Measurements from ENCODE around the gene CCDC116.
A peak's percentile ranks its signal among the peaks of the same experiment; 100 is the strongest.
"Not testable (repeated sequence)": the region's sequence is repeated elsewhere in the genome, so short reads cannot be mapped to it uniquely, and the experiment has no call there.

The CCDC116 gene

DNA sequence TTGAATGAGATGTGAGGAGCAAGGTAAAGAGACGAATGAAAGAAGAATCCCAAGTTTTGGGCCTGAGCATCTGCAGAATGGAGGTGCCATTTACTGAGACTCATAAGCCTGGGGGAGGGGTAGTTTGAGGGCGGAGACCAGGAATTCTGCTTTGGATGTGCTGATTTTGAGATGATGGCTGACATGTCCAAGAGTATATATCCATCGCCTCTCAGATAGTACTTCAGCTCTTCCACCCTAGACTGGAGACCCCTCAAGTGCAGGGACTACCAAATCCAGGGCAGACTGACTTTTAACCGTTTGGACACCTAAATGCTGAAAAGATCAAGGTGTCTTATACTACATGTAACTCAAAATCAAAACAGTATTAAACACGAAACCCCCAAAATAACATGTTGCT lies 8.2 kb downstream of the CCDC116 start:
- H3K36me3 ChIP-seq (ENCODE audit: control insufficient read depth, insufficient read depth, low read length) = no peaks in the 10 kb centered on the region
- no peak overlapping the region for H3K4me3 ChIP-seq (ENCODE audit: low read length)

DNA sequence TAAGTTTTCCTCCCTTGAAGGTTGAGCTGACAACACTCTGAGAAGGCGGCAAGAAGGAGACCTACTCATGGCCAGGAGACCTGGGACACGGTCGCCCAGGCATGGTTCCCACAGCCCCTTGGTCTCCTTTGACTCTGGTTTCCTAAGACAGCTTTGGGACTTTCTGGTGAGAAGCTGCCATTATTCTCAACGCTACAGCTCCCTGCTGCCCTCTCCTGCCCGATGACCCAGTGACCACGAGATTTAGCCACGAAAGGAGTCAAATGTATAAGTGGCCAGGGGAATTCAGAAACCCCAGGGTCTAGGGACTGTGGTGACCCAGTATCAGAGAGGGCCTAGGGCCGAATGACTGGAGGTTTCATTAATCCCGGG lies 8.8 kb downstream of the CCDC116 start:
- no peaks in the 10 kb centered on the region for H3K9me3 ChIP-seq (ENCODE audit: control insufficient read depth, low read length)
- H3K4me1 ChIP-seq (ENCODE audit: control insufficient read depth, insufficient read depth, low read length) = peaks cover 9% of the 10 kb centered on the region
- no peaks in the 10 kb centered on the region for H3K27me3 ChIP-seq (ENCODE audit: control insufficient read depth, insufficient read depth, low read length)
- peak overlapping the region; percentile 12 for H3K9ac ChIP-seq (ENCODE audit: low read length)
- peak overlapping the region; percentile 52 for H3K4me3 ChIP-seq (ENCODE audit: low read length)
- H3K36me3 ChIP-seq (ENCODE audit: control insufficient read depth, insufficient read depth, low read length) = no peaks in the 10 kb centered on the region

More for the DNA sequence above, 8.2 kb downstream of the CCDC116 start:
- no peak overlapping the region for H3K9ac ChIP-seq (ENCODE audit: low read length)
- H3K9me3 ChIP-seq (ENCODE audit: control insufficient read depth, low read length) = no peaks in the 10 kb centered on the region
- H3K4me1 ChIP-seq (ENCODE audit: control insufficient read depth, insufficient read depth, low read length) = peaks cover 9% of the 10 kb centered on the region
- H3K27me3 ChIP-seq (ENCODE audit: control insufficient read depth, insufficient read depth, low read length) = no peaks in the 10 kb centered on the region

DNA sequence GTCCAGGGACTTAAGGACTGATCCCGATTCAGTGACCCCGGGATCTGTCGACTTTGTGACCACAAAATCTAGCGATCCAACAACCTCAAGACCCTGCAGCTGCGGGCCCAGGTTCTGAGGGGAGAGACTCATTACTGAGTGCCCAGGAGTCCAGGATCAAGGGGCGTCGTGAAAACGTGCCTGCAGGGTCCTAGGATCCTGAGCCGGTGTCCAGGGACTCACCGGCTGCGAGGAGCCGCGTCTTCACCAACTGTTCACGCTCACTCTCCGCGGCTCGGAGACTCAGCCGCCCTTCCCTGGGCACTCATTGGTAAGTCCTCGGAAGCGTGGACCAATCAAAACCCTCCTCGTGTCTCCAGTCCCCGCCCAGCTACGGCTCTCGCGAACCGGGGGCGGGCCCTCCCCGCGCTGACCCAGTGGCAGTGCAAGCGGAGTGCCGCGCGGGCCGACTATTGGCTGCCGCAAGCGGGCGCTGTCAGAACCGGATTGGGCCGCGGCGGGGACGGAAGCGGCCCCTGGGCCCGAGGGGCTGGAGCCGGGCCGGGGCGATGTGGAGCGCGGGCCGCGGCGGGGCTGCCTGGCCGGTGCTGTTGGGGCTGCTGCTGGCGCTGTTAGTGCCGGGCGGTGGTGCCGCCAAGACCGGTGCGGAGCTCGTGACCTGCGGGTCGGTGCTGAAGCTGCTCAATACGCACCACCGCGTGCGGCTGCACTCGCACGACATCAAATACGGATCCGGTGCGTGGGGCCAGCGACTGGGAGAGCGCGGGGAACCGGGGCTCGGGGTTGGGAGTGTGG lies 9.4 kb downstream of the CCDC116 start, which contains the start of gene SDF2L1:
TSS of gene SDF2L1 (plus strand) at position 514 of the 795 bp plus-strand sequence. CDS start at position 549, 35 bp downstream.
- H3K36me3 ChIP-seq (ENCODE audit: control insufficient read depth, insufficient read depth, low read length) = no peaks in the 10 kb centered on the region
- peak within 1 kb of the TSS; percentile 70 for H3K9ac ChIP-seq (ENCODE audit: low read length)
- no peaks in the 10 kb centered on the region for H3K9me3 ChIP-seq (ENCODE audit: control insufficient read depth, low read length)
- H3K4me3 ChIP-seq (ENCODE audit: low read length) = peak within 1 kb of the TSS; percentile 52
- H3K27me3 ChIP-seq (ENCODE audit: control insufficient read depth, insufficient read depth, low read length) = no peaks in the 10 kb centered on the region
- H3K4me1 ChIP-seq (ENCODE audit: control insufficient read depth, insufficient read depth, low read length) = peaks cover 9% of the 10 kb centered on the region

DNA sequence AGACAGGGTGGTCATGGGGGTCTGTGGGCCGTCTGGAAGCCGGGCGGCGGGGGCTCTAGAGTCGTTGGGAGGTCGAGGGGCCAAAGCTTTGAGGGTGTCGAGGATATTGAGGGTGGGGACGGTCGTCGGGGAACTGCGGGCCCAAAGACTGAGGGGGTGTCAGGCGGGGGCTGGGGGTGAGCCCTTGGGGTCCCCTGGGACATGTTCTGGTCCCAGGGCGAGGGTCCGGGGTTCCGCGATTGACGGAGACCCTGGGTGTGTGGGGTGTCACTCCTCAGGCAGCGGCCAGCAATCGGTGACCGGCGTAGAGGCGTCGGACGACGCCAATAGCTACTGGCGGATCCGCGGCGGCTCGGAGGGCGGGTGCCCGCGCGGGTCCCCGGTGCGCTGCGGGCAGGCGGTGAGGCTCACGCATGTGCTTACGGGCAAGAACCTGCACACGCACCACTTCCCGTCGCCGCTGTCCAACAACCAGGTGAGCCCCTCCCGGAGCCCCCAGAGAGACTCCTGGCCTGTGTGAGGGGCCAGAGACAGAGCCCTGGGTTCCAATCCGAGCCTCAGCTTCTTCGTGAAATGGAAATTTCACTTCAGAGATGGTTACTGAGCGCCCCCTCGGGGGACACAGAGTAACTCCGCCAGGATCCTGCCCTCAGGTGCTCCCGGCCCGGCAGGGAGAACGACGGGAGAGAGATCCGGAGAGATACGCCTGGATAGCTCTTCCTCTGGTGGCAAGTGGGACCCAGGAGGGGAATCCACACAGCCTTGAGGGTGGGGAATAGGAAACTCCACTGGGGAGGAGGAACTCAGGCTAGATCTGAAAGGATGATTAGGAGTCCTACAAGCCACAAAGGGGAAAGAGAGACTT lies 10.3 kb downstream of the CCDC116 start:
- H3K36me3 ChIP-seq (ENCODE audit: control insufficient read depth, insufficient read depth, low read length) = no peaks in the 10 kb centered on the region
- peaks cover 9% of the 10 kb centered on the region for H3K4me1 ChIP-seq (ENCODE audit: control insufficient read depth, insufficient read depth, low read length)
- no peaks in the 10 kb centered on the region for H3K9me3 ChIP-seq (ENCODE audit: control insufficient read depth, low read length)
- H3K9ac ChIP-seq (ENCODE audit: low read length) = peak overlapping the region; percentile 70
- H3K27me3 ChIP-seq (ENCODE audit: control insufficient read depth, insufficient read depth, low read length) = no peaks in the 10 kb centered on the region
- H3K4me3 ChIP-seq (ENCODE audit: low read length) = peak overlapping the region; percentile 52

DNA sequence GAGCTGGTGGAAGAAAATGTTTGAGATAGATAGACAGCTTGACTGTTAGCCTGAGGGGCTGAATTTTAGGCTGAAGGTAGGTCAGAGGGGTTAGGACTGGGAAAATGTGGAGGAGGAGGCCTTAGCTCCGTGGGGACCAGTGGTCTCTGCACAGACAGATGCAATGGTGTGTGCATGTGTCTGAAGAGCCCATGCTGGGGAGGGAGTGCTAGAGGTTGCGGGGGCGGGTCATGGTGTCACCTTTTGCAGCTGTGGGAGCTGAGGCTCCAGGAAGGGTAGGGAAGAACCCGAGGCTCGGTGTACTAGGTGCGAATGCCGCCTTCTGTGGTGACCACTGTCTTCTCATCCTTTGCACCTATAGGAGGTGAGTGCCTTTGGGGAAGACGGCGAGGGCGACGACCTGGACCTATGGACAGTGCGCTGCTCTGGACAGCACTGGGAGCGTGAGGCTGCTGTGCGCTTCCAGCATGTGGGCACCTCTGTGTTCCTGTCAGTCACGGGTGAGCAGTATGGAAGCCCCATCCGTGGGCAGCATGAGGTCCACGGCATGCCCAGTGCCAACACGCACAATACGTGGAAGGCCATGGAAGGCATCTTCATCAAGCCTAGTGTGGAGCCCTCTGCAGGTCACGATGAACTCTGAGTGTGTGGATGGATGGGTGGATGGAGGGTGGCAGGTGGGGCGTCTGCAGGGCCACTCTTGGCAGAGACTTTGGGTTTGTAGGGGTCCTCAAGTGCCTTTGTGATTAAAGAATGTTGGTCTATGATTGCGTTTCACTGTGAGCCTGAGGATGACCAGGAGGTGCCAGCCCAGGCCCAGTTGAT lies 11.2 kb downstream of the CCDC116 start:
- Histone ChIP-seq H3K9ac (ENCODE audit: low read length) (no peak overlapping the region), H3K9me3 (ENCODE audit: control insufficient read depth, low read length) (no peaks in the 10 kb centered on the region), H3K27me3 (ENCODE audit: control insufficient read depth, insufficient read depth, low read length) (no peaks in the 10 kb centered on the region), H3K4me1 (ENCODE audit: control insufficient read depth, insufficient read depth, low read length) (peaks cover 6% of the 10 kb centered on the region), H3K36me3 (ENCODE audit: control insufficient read depth, insufficient read depth, low read length) (no peaks in the 10 kb centered on the region), H3K4me3 (ENCODE audit: low read length) (no peak overlapping the region)

DNA sequence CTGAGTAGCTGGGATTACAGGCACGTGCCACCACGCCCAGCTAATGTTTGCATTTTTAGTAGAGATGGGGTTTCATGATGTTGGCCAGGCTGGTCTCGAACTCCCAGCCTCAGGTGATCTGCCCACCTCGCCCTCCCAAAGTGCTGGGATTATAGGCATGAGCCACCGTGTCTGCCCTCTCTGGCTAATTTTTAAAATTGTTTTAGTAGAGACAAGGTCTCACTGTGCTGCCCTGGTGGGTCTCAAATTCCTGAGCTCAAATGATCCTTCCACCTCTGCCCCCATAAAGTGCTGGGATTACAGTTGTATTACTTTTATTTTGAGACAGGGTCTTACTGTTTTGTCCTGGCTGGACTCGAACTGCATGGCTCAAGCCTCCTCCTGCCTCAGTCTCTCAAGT lies 13.0 kb downstream of the CCDC116 start:
- not testable (repeated sequence) for H3K9ac ChIP-seq (ENCODE audit: low read length); H3K36me3 ChIP-seq (ENCODE audit: control insufficient read depth, insufficient read depth, low read length); H3K9me3 ChIP-seq (ENCODE audit: control insufficient read depth, low read length); H3K27me3 ChIP-seq (ENCODE audit: control insufficient read depth, insufficient read depth, low read length); H3K4me3 ChIP-seq (ENCODE audit: low read length); H3K4me1 ChIP-seq (ENCODE audit: control insufficient read depth, insufficient read depth, low read length)

DNA sequence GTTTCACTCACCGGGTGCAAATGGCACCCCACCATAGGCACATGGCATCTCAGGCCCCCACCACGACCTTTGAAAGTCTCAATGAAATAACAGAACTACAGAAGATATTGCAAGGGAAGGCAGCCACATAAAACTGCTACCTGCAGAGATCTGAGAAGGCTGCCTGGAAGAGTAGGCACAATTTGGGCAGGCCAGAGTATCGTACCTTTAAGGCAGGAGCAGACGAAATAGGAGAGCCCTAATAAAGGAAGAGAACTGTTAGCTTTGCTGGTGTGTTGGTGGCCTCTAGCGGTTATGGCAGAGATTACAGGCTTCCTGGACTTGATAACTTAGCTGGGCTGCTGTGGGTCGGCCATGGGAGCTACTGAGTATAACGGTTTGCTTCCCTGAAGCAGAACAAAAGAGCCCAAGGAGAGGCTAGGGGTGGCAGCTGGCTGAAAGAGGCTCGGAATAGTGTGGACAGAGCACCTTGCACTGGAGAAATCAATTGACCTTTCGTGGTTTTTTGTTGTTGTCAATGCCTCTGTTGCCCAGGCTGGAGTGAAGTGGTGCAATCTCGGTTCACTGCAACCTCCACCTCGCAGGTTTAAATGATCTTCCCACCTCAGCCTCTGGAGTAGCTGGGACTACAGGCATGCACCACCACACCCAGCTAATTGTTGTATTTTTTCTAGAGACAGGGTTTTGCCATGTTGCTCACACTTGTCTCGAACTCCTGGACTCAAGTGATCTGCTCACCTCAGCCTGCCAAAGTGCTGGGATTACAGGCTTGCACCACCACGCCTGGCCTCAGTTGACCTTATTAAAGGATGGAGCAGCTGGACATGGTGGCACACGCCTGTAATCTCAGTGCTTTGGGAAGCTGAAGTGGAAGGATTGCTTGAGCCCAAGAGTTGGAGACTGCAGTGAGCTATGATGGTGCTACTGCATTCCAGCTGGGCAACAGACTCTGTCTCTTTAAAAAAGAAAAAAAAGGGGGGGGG lies 14.3 kb downstream of the CCDC116 start:
- H3K4me1 ChIP-seq (ENCODE audit: control insufficient read depth, insufficient read depth, low read length) = peaks cover 22% of the 10 kb centered on the region
- H3K9me3 ChIP-seq (ENCODE audit: control insufficient read depth, low read length) = no peaks in the 10 kb centered on the region
- no peaks in the 10 kb centered on the region for H3K36me3 ChIP-seq (ENCODE audit: control insufficient read depth, insufficient read depth, low read length)
- H3K9ac ChIP-seq (ENCODE audit: low read length) = no peak overlapping the region
- no peaks in the 10 kb centered on the region for H3K27me3 ChIP-seq (ENCODE audit: control insufficient read depth, insufficient read depth, low read length)
- no peak overlapping the region for H3K4me3 ChIP-seq (ENCODE audit: low read length)

DNA sequence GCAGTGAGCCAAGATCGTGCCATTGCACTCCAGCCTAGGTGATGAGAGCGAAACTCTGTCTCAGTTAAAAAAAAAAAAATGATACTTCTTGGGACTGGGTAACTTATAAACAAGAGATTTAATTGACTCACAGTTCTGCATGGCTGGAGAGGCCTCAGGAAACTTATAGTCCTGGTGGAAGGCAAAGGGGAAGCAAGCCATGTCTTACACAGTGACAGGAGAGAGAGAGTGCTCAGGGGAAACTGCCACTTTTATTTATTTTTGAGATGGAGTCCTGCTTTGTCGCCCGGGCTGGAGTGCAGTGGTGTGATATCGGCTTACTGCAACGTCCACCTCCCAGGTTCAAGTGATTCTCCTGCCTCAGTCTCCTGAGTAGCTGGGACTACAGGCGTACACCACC lies 17.7 kb downstream of the CCDC116 start:
- H3K4me1 ChIP-seq (ENCODE audit: control insufficient read depth, insufficient read depth, low read length) = peaks cover 26% of the 10 kb centered on the region
- no peak overlapping the region for H3K4me3 ChIP-seq (ENCODE audit: low read length)
- no peaks in the 10 kb centered on the region for H3K36me3 ChIP-seq (ENCODE audit: control insufficient read depth, insufficient read depth, low read length)
- no peaks in the 10 kb centered on the region for H3K27me3 ChIP-seq (ENCODE audit: control insufficient read depth, insufficient read depth, low read length)
- H3K9me3 ChIP-seq (ENCODE audit: control insufficient read depth, low read length) = no peaks in the 10 kb centered on the region
- H3K9ac ChIP-seq (ENCODE audit: low read length) = no peak overlapping the region

DNA sequence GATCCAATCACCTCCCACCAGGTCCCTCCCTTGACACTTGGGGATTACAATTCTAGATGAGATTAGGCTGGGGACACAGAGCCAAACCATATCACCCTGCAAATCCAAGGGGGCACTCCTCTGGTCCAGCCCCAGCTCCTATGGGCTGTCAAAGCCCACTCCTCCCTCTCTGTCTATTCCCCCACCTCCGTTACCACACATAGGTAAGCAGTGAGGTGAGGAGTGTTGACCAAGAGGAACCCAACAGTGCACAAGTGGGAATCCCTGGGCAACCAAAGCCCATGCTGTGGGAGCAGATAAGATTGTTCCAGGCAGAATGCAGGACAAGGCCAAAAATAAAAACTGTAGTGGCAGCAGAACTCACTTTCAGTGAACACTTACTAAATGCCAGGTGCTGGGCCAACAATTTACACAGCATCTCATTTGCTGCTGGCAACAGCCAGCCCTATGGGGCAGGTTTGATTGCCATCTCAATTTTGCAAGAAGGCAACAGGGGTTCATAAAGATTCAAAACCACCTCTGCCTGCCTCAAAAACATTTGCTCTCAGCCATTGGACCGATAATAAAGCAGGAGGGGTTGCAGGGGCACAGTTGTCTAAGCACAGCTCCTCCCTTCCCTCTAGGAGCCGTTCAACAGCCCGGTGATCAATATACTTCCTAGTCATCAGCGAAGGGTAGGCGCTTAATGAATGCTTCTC lies 18.4 kb downstream of the CCDC116 start:
- Histone ChIP-seq H3K4me1 (ENCODE audit: control insufficient read depth, insufficient read depth, low read length) (peaks cover 26% of the 10 kb centered on the region), H3K4me3 (ENCODE audit: low read length) (peak overlapping the region; percentile 74), H3K27me3 (ENCODE audit: control insufficient read depth, insufficient read depth, low read length) (no peaks in the 10 kb centered on the region), H3K9ac (ENCODE audit: low read length) (no peak overlapping the region), H3K36me3 (ENCODE audit: control insufficient read depth, insufficient read depth, low read length) (no peaks in the 10 kb centered on the region), H3K9me3 (ENCODE audit: control insufficient read depth, low read length) (no peaks in the 10 kb centered on the region)

DNA sequence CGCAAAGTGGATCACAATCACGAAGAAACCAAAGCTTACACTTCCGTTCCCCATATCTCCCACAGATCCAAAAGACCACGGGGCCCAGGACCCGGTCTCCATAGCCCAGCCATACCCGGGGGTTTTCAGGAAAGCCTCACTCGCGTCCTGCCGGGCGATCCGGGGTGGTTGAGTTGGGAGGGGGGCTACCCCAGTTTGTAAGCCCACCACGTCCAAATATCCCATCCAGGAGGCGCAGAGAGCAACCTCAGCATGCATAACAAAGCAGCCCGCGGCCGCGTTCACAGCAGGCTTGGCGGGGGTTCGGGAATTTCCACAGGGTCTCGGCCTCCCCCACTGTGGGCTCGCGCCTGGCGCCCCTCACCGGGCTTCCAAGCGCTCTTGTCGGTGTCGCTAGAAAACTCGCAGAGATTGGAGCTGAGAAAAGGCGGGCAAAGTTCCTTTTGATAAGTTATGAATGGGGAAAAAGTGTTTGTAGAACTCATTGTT lies 19.0 kb downstream of the CCDC116 start:
- peaks cover 26% of the 10 kb centered on the region for H3K4me1 ChIP-seq (ENCODE audit: control insufficient read depth, insufficient read depth, low read length)
- peak overlapping the region; percentile 50 for H3K9ac ChIP-seq (ENCODE audit: low read length)
- H3K4me3 ChIP-seq (ENCODE audit: low read length) = peak overlapping the region; percentile 74
- no peaks in the 10 kb centered on the region for H3K27me3 ChIP-seq (ENCODE audit: control insufficient read depth, insufficient read depth, low read length)
- no peaks in the 10 kb centered on the region for H3K36me3 ChIP-seq (ENCODE audit: control insufficient read depth, insufficient read depth, low read length)
- no peaks in the 10 kb centered on the region for H3K9me3 ChIP-seq (ENCODE audit: control insufficient read depth, low read length)

Data from mucosa of stomach (tissue), 1 donor.